Fibroblast of lung (primary cell): Measurements from ENCODE around the gene STX8.

ENCODE experiments used
- EZH2 ChIP-seq: IDR thresholded peaks from 2 replicates; pipeline ENCODE4 v1.5.1; 2012; ENCODE audit warnings: low read length, control low read depth, mild to moderate bottlenecking; ENCODE audit errors: missing control alignments
- TF ChIP-seq, protein P1 (sequence below), 2 donors: IDR thresholded peaks in 1 of 2; conservative IDR thresholded peaks in 1 of 2; 1 replicate in 1 of 2; 2 replicates in 1 of 2; pipeline ENCODE4 v1.5.1; 2011 to 2012; ENCODE audit warnings: low read length in 2 of 2, control low read depth in 1 of 2, inconsistent platforms in 1 of 2, low read depth in 1 of 2, mild to moderate bottlenecking in 1 of 2

DNA sequence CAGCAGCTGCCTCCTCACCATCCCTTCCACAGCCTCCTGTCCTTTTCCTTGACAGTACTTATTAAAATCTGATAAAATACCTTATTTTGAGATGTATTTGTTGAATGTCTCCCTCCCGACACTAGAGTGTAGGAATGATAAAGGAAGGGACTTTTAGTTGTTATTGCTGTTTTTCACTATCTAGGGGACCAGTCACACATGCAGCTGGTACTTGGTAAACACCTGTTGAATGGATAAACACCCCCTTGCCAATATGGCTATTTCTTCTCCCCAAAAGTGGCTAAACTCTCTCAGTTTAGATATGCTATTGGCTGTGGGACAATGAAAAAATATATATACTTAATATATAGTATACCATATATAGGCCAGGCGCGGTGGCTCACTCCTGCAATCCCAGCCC, 96.7 kb downstream of the STX8 start:
- TF ChIP-seq, protein P1, sequence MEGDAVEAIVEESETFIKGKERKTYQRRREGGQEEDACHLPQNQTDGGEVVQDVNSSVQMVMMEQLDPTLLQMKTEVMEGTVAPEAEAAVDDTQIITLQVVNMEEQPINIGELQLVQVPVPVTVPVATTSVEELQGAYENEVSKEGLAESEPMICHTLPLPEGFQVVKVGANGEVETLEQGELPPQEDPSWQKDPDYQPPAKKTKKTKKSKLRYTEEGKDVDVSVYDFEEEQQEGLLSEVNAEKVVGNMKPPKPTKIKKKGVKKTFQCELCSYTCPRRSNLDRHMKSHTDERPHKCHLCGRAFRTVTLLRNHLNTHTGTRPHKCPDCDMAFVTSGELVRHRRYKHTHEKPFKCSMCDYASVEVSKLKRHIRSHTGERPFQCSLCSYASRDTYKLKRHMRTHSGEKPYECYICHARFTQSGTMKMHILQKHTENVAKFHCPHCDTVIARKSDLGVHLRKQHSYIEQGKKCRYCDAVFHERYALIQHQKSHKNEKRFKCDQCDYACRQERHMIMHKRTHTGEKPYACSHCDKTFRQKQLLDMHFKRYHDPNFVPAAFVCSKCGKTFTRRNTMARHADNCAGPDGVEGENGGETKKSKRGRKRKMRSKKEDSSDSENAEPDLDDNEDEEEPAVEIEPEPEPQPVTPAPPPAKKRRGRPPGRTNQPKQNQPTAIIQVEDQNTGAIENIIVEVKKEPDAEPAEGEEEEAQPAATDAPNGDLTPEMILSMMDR (conservative IDR thresholded peaks at IDR 0.05 in 1 of 2, IDR thresholded peaks at IDR 0.05 in 1 of 2; ENCODE audit: low read depth in 1 of 2, low read length in 2 of 2) = no peak
- no peak for TF ChIP-seq EZH2
